GM12878 (cell line): ENCODE data around the gene MYO9B. TPM values are rescaled to one million over a fixed set of nuclear protein-coding genes. Genes with fewer than 3 reads are reported as not detected.

ENCODE experiments used
- ATF3 ChIP-seq: IDR thresholded peaks from 2 replicates; pipeline ENCODE4 v1.6.1; 2011; ENCODE audit warnings: low read depth, mild to moderate bottlenecking, low read length, moderate library complexity, borderline replicate concordance; ENCODE audit errors: extremely low read depth
- BACH1 ChIP-seq: fragments of 450-650 bp; IDR thresholded peaks from 2 replicates; pipeline ENCODE4 v1.6.1; 2017; ENCODE audit warnings: mild to moderate bottlenecking, borderline replicate concordance
- BCL3 ChIP-seq: IDR thresholded peaks from 2 replicates; pipeline ENCODE4 v1.6.1; 2011; ENCODE audit warnings: borderline replicate concordance, low read depth, mild to moderate bottlenecking, moderate library complexity, low read length; ENCODE audit not compliant: insufficient read depth, poor library complexity, severe bottlenecking
- EGR1 ChIP-seq, 2 experiments: IDR thresholded peaks; 1 replicate in 1 of 2; 2 replicates in 1 of 2; pipeline ENCODE4 v1.6.1; 2011 to 2012; ENCODE audit warnings: low read depth in 2 of 2, low read length in 2 of 2, borderline replicate concordance in 1 of 2, mild to moderate bottlenecking in 1 of 2, moderate library complexity in 1 of 2
- ELK1 ChIP-seq: IDR thresholded peaks from 2 replicates; pipeline ENCODE4 v1.6.1; 2012; ENCODE audit warnings: low read depth, low read length, improper control_type of control experiment
- HDGF ChIP-seq: fragments of 450-650 bp; IDR thresholded peaks from 2 replicates; pipeline ENCODE4 v1.6.1; 2016; ENCODE audit warnings: antibody characterized with exemption
- HSF1 ChIP-seq: fragments of 150-350 bp; IDR thresholded peaks from 2 replicates; pipeline ENCODE4 v1.6.1; 2014; ENCODE audit warnings: mild to moderate bottlenecking, low read depth, low read length
- NFIC ChIP-seq: IDR thresholded peaks from 2 replicates; pipeline ENCODE4 v1.6.1; 2012; ENCODE audit warnings: low read depth, mild to moderate bottlenecking, inconsistent platforms, low read length, moderate library complexity
- NFYB ChIP-seq: IDR thresholded peaks from 2 replicates; pipeline ENCODE4 v1.6.1; 2011; ENCODE audit warnings: low read depth, mild to moderate bottlenecking, low read length, improper control_type of control experiment, moderate library complexity; ENCODE audit not compliant: insufficient read depth
- PKNOX1 ChIP-seq: fragments of 450-650 bp; IDR thresholded peaks from 2 replicates; pipeline ENCODE4 v1.6.1; 2016; ENCODE audit warnings: mild to moderate bottlenecking
- PML ChIP-seq: IDR thresholded peaks from 2 replicates; pipeline ENCODE4 v1.6.1; 2012; ENCODE audit warnings: low read length, inconsistent platforms
- RAD21 ChIP-seq: IDR thresholded peaks from 2 replicates; pipeline ENCODE4 v1.6.1; 2011; ENCODE audit warnings: mild to moderate bottlenecking, low read depth, low read length, moderate library complexity; ENCODE audit not compliant: insufficient read depth
- SKIL ChIP-seq: fragments of 450-650 bp; IDR thresholded peaks from 2 replicates; pipeline ENCODE4 v1.6.1; 2017; ENCODE audit warnings: mild to moderate bottlenecking, low read depth, inconsistent platforms; ENCODE audit not compliant: poor library complexity, severe bottlenecking
- SUZ12 ChIP-seq: fragments of 200-600 bp; sonication (generic); IDR thresholded peaks from one replicate; pipeline ENCODE4 v1.6.1; 2018; ENCODE audit warnings: antibody characterized with exemption, mild to moderate bottlenecking; ENCODE audit not compliant: unreplicated experiment
- TCF3 ChIP-seq: IDR thresholded peaks from 2 replicates; pipeline ENCODE4 v1.6.1; 2012; ENCODE audit warnings: low read depth, mild to moderate bottlenecking, low read length, borderline replicate concordance; ENCODE audit not compliant: insufficient read depth
- USF1 ChIP-seq: IDR thresholded peaks from 2 replicates; pipeline ENCODE4 v1.6.1; 2011; ENCODE audit warnings: borderline replicate concordance, low read depth, mild to moderate bottlenecking, moderate library complexity, mixed read lengths, low read length; ENCODE audit not compliant: insufficient read depth; ENCODE audit errors: extremely low read length
- ZNF384 ChIP-seq: IDR thresholded peaks from 2 replicates; pipeline ENCODE4 v1.6.1; 2012; ENCODE audit warnings: low read depth, mild to moderate bottlenecking, low read length, improper control_type of control experiment, borderline replicate concordance
- polyA plus RNA-seq, 11 experiments: library from polyadenylated mRNA; depleted of rRNA in 4 of 11; unstranded in 6 of 11; stranded (reverse) in 5 of 11; fragments of >200 nt; fragmentation: Nextera tagmentation in 4 of 11; fragmentation: Illumina TruSeq in 1 of 11; extraction: Ambion mirVana in 4 of 11; extraction: Trizol in 1 of 11; gene quantifications; 1 replicate in 1 of 11; 2 replicates in 10 of 11; pipeline versions ENCODE4 v1.2.1 to v1.2.3, GENCODE V29; 2011 to 2016; ENCODE audit warnings: inconsistent platforms in 2 of 11, missing spikeins in 2 of 11, low read depth in 1 of 11
- total RNA-seq, 4 experiments: library from RNA; depleted of rRNA in 3 of 4; stranded (reverse); fragments of >200 nt in 3 of 4; fragmentation: Illumina TruSeq in 1 of 4; extraction: Trizol in 1 of 4; gene quantifications; 2 replicates each; pipeline versions ENCODE4 v1.2.1 to v1.2.3, GENCODE V29; 2013 to 2021

The MYO9B gene
- total and polyA plus RNA-seq, 10 of the 15 experiments (the other 5 are each of a cell fraction or from before 2014, with no cell fraction given) = 5.4 to 165 (median 45.8) TPM

GRCh38 chr19:17125728-17126677 is 50.4 kb downstream of the MYO9B start (continued):
- TF ChIP-seq NFYB (no peak), BACH1 (no peak), NFIC (peak; percentile 77), PKNOX1 (peak; percentile 71; the same call in 1 of the 2 replicates), SKIL (peak; percentile 84), SUZ12 (no peak), RAD21 (peak; percentile 23; the same call in 1 of the 2 replicates), USF1 (peak; percentile 92), ZNF384 (peak; percentile 69; the same call in 1 of the 2 replicates), TCF3 (peak; percentile 61; the same call in 1 of the 2 replicates), ELK1 (no peak), HSF1 (no peak), ATF3 (peak; percentile 54; the same call in 1 of the 2 replicates), BCL3 (peak; percentile 87), HDGF (peak; percentile 97), PML (peak; percentile 8; the same call in 1 of the 2 replicates), EGR1 (IDR thresholded peaks at IDR 0.05; ENCODE audit: borderline replicate concordance in 1 of 2, low read depth in 2 of 2, low read length in 2 of 2) (peak in 1 of 2 experiments; percentile 77; a peak in 2 of 3 replicates)
